Neural progenitor cell (in vitro differentiated cells): Measurements from ENCODE around the gene LAMP1. TPM values are rescaled to one million over a fixed set of nuclear protein-coding genes. Genes with fewer than 3 reads are reported as not detected.
A peak's percentile ranks its signal among the peaks of the same experiment; 100 is the strongest.
"Not testable (repeated sequence)": the region's sequence is repeated elsewhere in the genome, so short reads cannot be mapped to it uniquely, and the experiment has no call there.

Experiments
- DNase-seq: peaks from one replicate; pipeline ENCODE4 v3.0.0-alpha.2; 2016; ENCODE audit warnings: low spot score
- H2AFZ ChIP-seq: fragments of 200-600 bp; sonication (generic); replicated peaks from 2 replicates; pipeline ENCODE4 v1.6.1; 2016; ENCODE audit warnings: antibody characterized with exemption
- H3F3A ChIP-seq: fragments of 200-600 bp; sonication (generic); 2 replicates; pipeline ENCODE4 v1.6.1; 2016; ENCODE audit warnings: antibody characterized with exemption, low read depth
- H3K27ac ChIP-seq: fragments of 200-600 bp; sonication (generic); 2 replicates; pipeline ENCODE4 v1.5.1; 2016; ENCODE audit warnings: mild to moderate bottlenecking
- H3K27me3 ChIP-seq: fragments of 200-600 bp; sonication (generic); 2 replicates; pipeline ENCODE4 v1.6.1; 2016; ENCODE audit warnings: mild to moderate bottlenecking, moderate library complexity
- H3K36me3 ChIP-seq: fragments of 200-600 bp; sonication (generic); 2 replicates; pipeline ENCODE4 v1.5.1; 2016
- H3K4me1 ChIP-seq: fragments of 200-600 bp; sonication (generic); 2 replicates; pipeline ENCODE4 v1.6.1; 2016; ENCODE audit warnings: mixed run types
- H3K4me2 ChIP-seq: fragments of 200-600 bp; sonication (generic); 2 replicates; pipeline ENCODE4 v1.6.1; 2016
- H3K4me3 ChIP-seq: fragments of 200-600 bp; sonication (generic); 2 replicates; pipeline ENCODE4 v1.5.1; 2016
- H3K79me2 ChIP-seq: fragments of 200-600 bp; sonication (generic); 2 replicates; pipeline ENCODE4 v1.6.1; 2016; ENCODE audit warnings: low read depth
- H3K9ac ChIP-seq: fragments of 200-600 bp; sonication (generic); 2 replicates; pipeline ENCODE4 v1.6.1; 2016
- H3K9me3 ChIP-seq: fragments of 200-600 bp; sonication (generic); 2 replicates; pipeline ENCODE4 v1.5.1; 2016; ENCODE audit warnings: low read depth
- H4K20me1 ChIP-seq: fragments of 200-600 bp; sonication (generic); 2 replicates; pipeline ENCODE4 v1.6.1; 2016; ENCODE audit warnings: low read depth
- H3K27ac Mint-ChIP-seq: 3 replicates; pipeline ENCODE4 v1.8.0; 2021; ENCODE audit warnings: mixed read lengths
- H3K27me3 Mint-ChIP-seq: 2 replicates; pipeline ENCODE4 v1.8.0; 2022; ENCODE audit warnings: low read depth, mild to moderate bottlenecking, inconsistent platforms, moderate library complexity, mixed read lengths; ENCODE audit not compliant: insufficient read depth
- H3K36me3 Mint-ChIP-seq: 3 replicates; pipeline ENCODE4 v1.8.0; 2021; ENCODE audit warnings: mixed read lengths
- H3K4me1 Mint-ChIP-seq: 3 replicates; pipeline ENCODE4 v1.8.0; 2021; ENCODE audit warnings: mixed read lengths
- H3K4me3 Mint-ChIP-seq: 3 replicates; pipeline ENCODE4 v1.8.0; 2021; ENCODE audit warnings: mild to moderate bottlenecking, moderate library complexity, mixed read lengths
- H3K9me3 Mint-ChIP-seq: 3 replicates; pipeline ENCODE4 v1.8.0; 2020; ENCODE audit warnings: mixed read lengths
- CTCF ChIP-seq: fragments of 200-600 bp; sonication (generic); IDR thresholded peaks from 2 replicates; pipeline ENCODE4 v1.5.1; 2017; ENCODE audit warnings: antibody characterized with exemption, mild to moderate bottlenecking
- EZH2 ChIP-seq: fragments of 200-600 bp; sonication (generic); IDR thresholded peaks from 2 replicates; pipeline ENCODE4 v1.6.1; 2017; ENCODE audit warnings: antibody characterized with exemption, mild to moderate bottlenecking, moderate library complexity
- EZH2phosphoT487 ChIP-seq: fragments of 200-600 bp; sonication (generic); IDR thresholded peaks from 2 replicates; pipeline ENCODE4 v1.6.1; 2017; ENCODE audit warnings: antibody characterized with exemption
- total RNA-seq: library from RNA; depleted of rRNA; stranded (reverse); fragments of >200 nt; gene quantifications from 2 replicates; pipeline ENCODE4 v1.2.3, GENCODE V29; 2015; ENCODE audit warnings: low replicate concordance

Gene LAMP1
- total RNA-seq, 1 donor from 2014 or later = 49.7 TPM

- Histone ChIP-seq H4K20me1 (no peaks in the 10 kb centered on the region), H3K4me1 (no peaks in the 10 kb centered on the region), H3F3A (no peaks in the 10 kb centered on the region), H3K27me3 (no peaks in the 10 kb centered on the region), H3K9me3 (no peaks in the 10 kb centered on the region), H3K9ac (no peak overlapping the region), H3K4me3 (no peak overlapping the region), H2AFZ (no peak overlapping the region), H3K27ac (no peak overlapping the region), H3K79me2 (no peaks in the 10 kb centered on the region), H3K36me3 (no peaks in the 10 kb centered on the region), H3K4me2 (no peak overlapping the region)
- Mint-ChIP-seq H3K9me3 (peaks cover 12% of the 10 kb centered on the region), H3K4me3 (peak overlapping the region; percentile 12), H3K27me3 (peaks cover 8% of the 10 kb centered on the region), H3K27ac (no peak overlapping the region), H3K36me3 (peaks cover 37% of the 10 kb centered on the region), H3K4me1 (no peaks in the 10 kb centered on the region)
- no peak for DNase-seq
- TF ChIP-seq EZH2 (no peak), EZH2phosphoT487 (no peak), CTCF (no peak)
Observed at GRCh38 chr13:113345486-113345885, 48.4 kb downstream of the LAMP1 start.

DNA sequence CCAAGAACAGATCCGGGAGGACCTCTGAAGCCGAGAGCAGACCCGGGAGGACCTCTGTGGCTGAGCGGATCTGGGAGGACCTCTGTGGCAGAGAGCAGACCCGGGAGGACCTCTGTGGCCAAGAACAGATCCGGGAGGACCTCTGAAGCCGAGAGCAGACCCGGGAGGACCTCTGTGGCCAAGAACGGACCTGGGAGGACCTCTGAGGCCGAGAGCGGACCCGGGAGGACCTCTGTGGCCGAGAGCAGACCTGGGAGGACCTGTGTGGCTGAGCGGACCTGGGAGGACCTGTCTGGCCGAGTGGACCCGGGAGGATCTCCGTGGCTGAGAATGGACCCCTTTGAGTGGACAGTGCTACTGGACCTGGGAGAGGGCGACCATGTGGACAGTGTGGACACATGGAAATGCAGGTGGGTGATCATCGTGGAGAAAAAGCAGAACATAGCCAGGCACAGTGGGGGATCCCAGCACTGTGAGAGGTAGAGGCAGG is 50.7 kb downstream of the LAMP1 start:
- peaks cover 31% of the 10 kb centered on the region for H3K36me3 Mint-ChIP-seq
- not testable (repeated sequence) for H3K27me3 ChIP-seq, H3K79me2 ChIP-seq, H3K4me1 Mint-ChIP-seq, H3K4me3 Mint-ChIP-seq, H2AFZ ChIP-seq, H3K27me3 Mint-ChIP-seq, DNase-seq, H3K9ac ChIP-seq, H3K36me3 ChIP-seq, H3F3A ChIP-seq, H3K4me1 ChIP-seq, H3K9me3 ChIP-seq, H3K27ac ChIP-seq, H4K20me1 ChIP-seq, H3K4me2 ChIP-seq, H3K4me3 ChIP-seq
- H3K9me3 Mint-ChIP-seq = peaks cover 12% of the 10 kb centered on the region
- H3K27ac Mint-ChIP-seq = peak overlapping the region; percentile 50

DNA sequence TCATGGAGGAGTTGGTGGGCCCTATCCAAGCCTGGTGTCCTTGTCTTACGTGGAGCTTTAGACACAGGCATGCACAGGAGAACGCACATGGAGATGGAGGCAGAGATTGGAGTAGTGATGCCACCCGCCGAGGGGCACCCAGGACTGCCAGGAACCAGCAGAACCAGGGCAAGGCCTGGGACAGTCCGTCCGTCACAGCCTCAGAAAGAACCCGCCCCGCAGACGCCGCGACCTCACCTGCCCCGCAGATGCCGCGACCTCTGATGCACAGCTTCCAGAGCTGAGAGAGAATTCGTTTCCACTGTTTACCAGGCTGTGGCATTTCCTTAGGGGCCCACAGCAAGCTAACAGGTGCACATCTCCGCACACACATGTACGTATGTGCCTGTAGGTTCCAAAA is 51.6 kb downstream of the LAMP1 start:
- Mint-ChIP-seq H3K27ac (no peak overlapping the region), H3K4me1 (no peaks in the 10 kb centered on the region), H3K4me3 (no peak overlapping the region), H3K27me3 (peaks cover 8% of the 10 kb centered on the region), H3K9me3 (peaks cover 12% of the 10 kb centered on the region), H3K36me3 (peaks cover 30% of the 10 kb centered on the region)
- Histone ChIP-seq H3K79me2 (no peaks in the 10 kb centered on the region), H3K9ac (no peak overlapping the region), H3K4me3 (no peak overlapping the region), H3K4me2 (no peak overlapping the region), H3K36me3 (no peaks in the 10 kb centered on the region), H4K20me1 (no peaks in the 10 kb centered on the region), H3K9me3 (no peaks in the 10 kb centered on the region), H3F3A (peaks cover 3% of the 10 kb centered on the region), H3K27ac (no peak overlapping the region), H3K4me1 (no peaks in the 10 kb centered on the region), H2AFZ (no peak overlapping the region), H3K27me3 (no peaks in the 10 kb centered on the region)
- TF ChIP-seq CTCF (no peak), EZH2phosphoT487 (no peak), EZH2 (no peak)
- no peak for DNase-seq

DNA sequence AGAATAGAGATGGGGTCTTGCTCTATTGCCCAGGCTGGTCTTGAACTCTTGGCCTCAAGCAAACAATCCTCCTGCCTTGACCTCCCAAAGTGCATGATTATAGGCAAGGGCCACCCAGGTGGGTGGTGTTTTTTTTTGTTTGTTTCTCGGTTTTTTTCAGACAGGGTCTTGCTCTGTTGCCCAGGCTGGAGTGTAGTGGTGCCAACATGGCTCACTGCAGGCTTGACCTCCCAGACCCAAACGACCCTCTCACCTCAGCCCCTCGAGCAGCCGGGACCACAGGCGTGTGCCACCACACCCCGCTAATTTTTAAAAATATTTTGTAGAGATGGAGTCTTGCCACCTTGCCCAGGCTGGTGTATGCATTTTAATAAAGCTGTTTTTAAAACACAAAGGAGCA is 52.0 kb downstream of the LAMP1 start:
- Histone ChIP-seq H3K79me2 (no peaks in the 10 kb centered on the region), H2AFZ (no peak overlapping the region), H3K4me3 (no peak overlapping the region), H3K4me2 (no peak overlapping the region), H3K9ac (no peak overlapping the region), H3K36me3 (no peaks in the 10 kb centered on the region), H4K20me1 (no peaks in the 10 kb centered on the region), H3K27ac (no peak overlapping the region), H3F3A (peaks cover 3% of the 10 kb centered on the region), H3K9me3 (no peaks in the 10 kb centered on the region), H3K4me1 (no peaks in the 10 kb centered on the region), H3K27me3 (no peaks in the 10 kb centered on the region)
- DNase-seq = no peak
- Mint-ChIP-seq H3K27ac (no peak overlapping the region), H3K27me3 (peaks cover 10% of the 10 kb centered on the region), H3K4me3 (no peak overlapping the region), H3K36me3 (peaks cover 30% of the 10 kb centered on the region), H3K4me1 (no peaks in the 10 kb centered on the region), H3K9me3 (peaks cover 12% of the 10 kb centered on the region)
- TF ChIP-seq EZH2phosphoT487 (no peak), CTCF (no peak), EZH2 (no peak)
